Effector CD4-positive, alpha-beta T cell (primary cell): ENCODE results near the gene LRRTM3.

Source experiments
- DNase-seq: peaks from one replicate; pipeline ENCODE4 v3.0.0-alpha.2; 2020

The LRRTM3 gene

GRCh38 chr10:67140641-67141040 is 214.8 kb downstream of the LRRTM3 start:
- no peak for DNase-seq

GRCh38 chr10:67141300-67141699 is 215.5 kb downstream of the LRRTM3 start:
- DNase-seq, result no peak

- DNase-seq, result no peak
Measured at GRCh38 chr10:67144530-67144929, 218.7 kb downstream of the LRRTM3 start.
